Activated CD4-positive, alpha-beta memory T cell treated with anti-CD3 and anti-CD28 coated beads, Interleukin-2, amount 10 ng/mL, durations not matched to agents 7 days and 5 days (primary cell): ENCODE data around the gene IER5L. TPM values are rescaled to one million over a fixed set of nuclear protein-coding genes. Genes with fewer than 3 reads are reported as not detected.
"Not testable (repeated sequence)": the region's sequence is repeated elsewhere in the genome, so short reads cannot be mapped to it uniquely, and the experiment has no call there.

Source experiments
- CTCF ChIA-PET: fragments of 350-600 bp; sonication (Branson Sonifier 250); formaldehyde crosslinking; loops from one replicate; lab custom pipeline; 2021; ENCODE audit warnings: antibody characterized with exemption, inconsistent platforms; lab: Charles Lee
- POLR2A ChIA-PET: fragments of 350-600 bp; sonication (Branson Sonifier 250); formaldehyde crosslinking; loops from one replicate; lab custom pipeline; 2021; ENCODE audit warnings: antibody characterized with exemption; lab: Charles Lee
- DNase-seq: peaks from one replicate; pipeline ENCODE4 v3.0.0-alpha.2; 2020
- H3K27ac Mint-ChIP-seq: one replicate; pipeline ENCODE4 v1.8.0; 2021; ENCODE audit warnings: mild to moderate bottlenecking, mixed read lengths
- H3K27me3 Mint-ChIP-seq: one replicate; pipeline ENCODE4 v1.8.0; 2021; ENCODE audit warnings: mixed read lengths
- H3K36me3 Mint-ChIP-seq: one replicate; pipeline ENCODE4 v1.8.0; 2021; ENCODE audit warnings: low read depth, mixed read lengths
- H3K4me1 Mint-ChIP-seq: one replicate; pipeline ENCODE4 v1.8.0; 2021; ENCODE audit warnings: mixed read lengths
- H3K4me3 Mint-ChIP-seq: one replicate; pipeline ENCODE4 v1.8.0; 2021; ENCODE audit warnings: mild to moderate bottlenecking, mixed read lengths
- H3K9me3 Mint-ChIP-seq: one replicate; pipeline ENCODE4 v1.8.0; 2021; ENCODE audit warnings: mixed read lengths
- total RNA-seq, 2 experiments: library from RNA; stranded (reverse); gene quantifications; one replicate each; pipeline ENCODE4 v1.2.3, GENCODE V29; 2021

IER5L gene
- total RNA-seq, 2 experiments from 2014 or later: 2.4 to 3.0 TPM

GRCh38 chr9:129139233-129139992 lies 38.6 kb downstream of the IER5L start:
- DNase-seq: peak; percentile 81
- H3K36me3 Mint-ChIP-seq: peaks cover 39% of the 10 kb centered on the region
- peaks cover 38% of the 10 kb centered on the region for H3K4me1 Mint-ChIP-seq
- peak overlapping the region; percentile 96 for H3K27ac Mint-ChIP-seq
- peak overlapping the region; percentile 77 for H3K4me3 Mint-ChIP-seq
- POLR2A ChIA-PET: interaction anchor here (0.8 to 3.4 kb wide), 19 partner anchors 8 to 665 kb away, joined by 3 to 34 read pairs (median 5); partner anchors contain the start of genes C9orf50, IER5L and NTMT1
- H3K27me3 Mint-ChIP-seq: no peaks in the 10 kb centered on the region
- CTCF ChIA-PET: interaction anchor here (0.6 to 9.4 kb wide), 39 partner anchors 9 to 646 kb away, joined by 3 to 112 read pairs (median 4); partner anchors contain the start of genes C9orf50, DOLPP1, IER5L and NTMT1
- no peaks in the 10 kb centered on the region for H3K9me3 Mint-ChIP-seq

- no peaks in the 10 kb centered on the region for H3K9me3 Mint-ChIP-seq
- ChIA-PET POLR2A (interaction anchor here (0.8 to 3.4 kb wide), 10 partner anchors 16 to 499 kb away, joined by 3 to 34 read pairs (median 9); partner anchors contain the start of genes C9orf50 and NTMT1), CTCF (interaction anchor here (0.8 to 9.4 kb wide), 23 partner anchors 8 to 647 kb away, joined by 3 to 112 read pairs (median 4); partner anchors contain the start of genes DOLPP1, IER5L and NTMT1)
- peaks cover 37% of the 10 kb centered on the region for H3K36me3 Mint-ChIP-seq
- H3K4me1 Mint-ChIP-seq: peaks cover 38% of the 10 kb centered on the region
- no peak for DNase-seq
- H3K27ac Mint-ChIP-seq: peak overlapping the region; percentile 96
- H3K27me3 Mint-ChIP-seq: no peaks in the 10 kb centered on the region
- H3K4me3 Mint-ChIP-seq: no peak overlapping the region
Measured at GRCh38 chr9:129138476-129139232, 39.4 kb downstream of the IER5L start.

GRCh38 chr9:129138144-129138462 lies 40.0 kb downstream of the IER5L start:
- DNase-seq: no peak
- no peaks in the 10 kb centered on the region for H3K9me3 Mint-ChIP-seq
- peaks cover 37% of the 10 kb centered on the region for H3K4me1 Mint-ChIP-seq
- no peak overlapping the region for H3K27ac Mint-ChIP-seq
- no peaks in the 10 kb centered on the region for H3K27me3 Mint-ChIP-seq
- ChIA-PET CTCF (interaction anchor here (1.0 to 9.4 kb wide), 13 partner anchors 8 to 646 kb away, joined by 3 to 112 read pairs (median 4); partner anchors contain the start of genes DOLPP1, IER5L and NTMT1), POLR2A (interaction anchor here (1.3 to 3.4 kb wide), 2 partner anchors 15 to 487 kb away, joined by 4 to 34 read pairs; partner anchors contain the start of gene NTMT1)
- H3K4me3 Mint-ChIP-seq: no peak overlapping the region
- peaks cover 39% of the 10 kb centered on the region for H3K36me3 Mint-ChIP-seq

- Mint-ChIP-seq H3K27ac (peak overlapping the region; percentile 21), H3K4me3 (no peak overlapping the region), H3K36me3 (peaks cover 35% of the 10 kb centered on the region), H3K4me1 (peaks cover 32% of the 10 kb centered on the region), H3K9me3 (no peaks in the 10 kb centered on the region), H3K27me3 (no peaks in the 10 kb centered on the region)
- ChIA-PET POLR2A (interaction anchor here (1.3 to 3.4 kb wide), 2 partner anchors 15 to 487 kb away, joined by 4 to 34 read pairs; partner anchors contain the start of gene NTMT1), CTCF (interaction anchor here (1.3 to 9.4 kb wide), 11 partner anchors 7 to 646 kb away, joined by 3 to 112 read pairs (median 12); partner anchors contain the start of genes IER5L and NTMT1)
- no peak for DNase-seq
Measured at GRCh38 chr9:129137292-129138143, 40.5 kb downstream of the IER5L start.

GRCh38 chr9:129136446-129137035 lies 41.5 kb downstream of the IER5L start:
- POLR2A ChIA-PET: no interaction called here
- H3K4me3 Mint-ChIP-seq: no peak overlapping the region
- peaks cover 30% of the 10 kb centered on the region for H3K4me1 Mint-ChIP-seq

GRCh38 chr9:129135476-129135875 lies 42.6 kb downstream of the IER5L start:
- Mint-ChIP-seq H3K27ac (no peak overlapping the region), H3K4me1 (peaks cover 23% of the 10 kb centered on the region), H3K9me3 (no peaks in the 10 kb centered on the region), H3K36me3 (peaks cover 46% of the 10 kb centered on the region), H3K27me3 (no peaks in the 10 kb centered on the region), H3K4me3 (no peak overlapping the region)
- ChIA-PET CTCF (interaction anchor here (0.5 to 9.4 kb wide), 3 partner anchors 228 to 491 kb away, joined by 3 to 112 read pairs (median 4); partner anchors contain the start of gene NTMT1), POLR2A (interaction anchor here (0.7 kb wide), 1 partner anchor 471 kb away, joined by 4 read pairs; no protein-coding TSS in a partner anchor)
- DNase-seq: no peak

More at GRCh38 chr9:129136446-129137035, 41.5 kb downstream of the IER5L start:
- no peaks in the 10 kb centered on the region for H3K9me3 Mint-ChIP-seq
- DNase-seq: no peak
- H3K27me3 Mint-ChIP-seq: no peaks in the 10 kb centered on the region
- peaks cover 40% of the 10 kb centered on the region for H3K36me3 Mint-ChIP-seq
- H3K27ac Mint-ChIP-seq: no peak overlapping the region
- CTCF ChIA-PET: interaction anchor here (1.3 to 9.4 kb wide), 2 partner anchors 10 to 490 kb away, joined by 3 to 112 read pairs; partner anchors contain the start of gene NTMT1

GRCh38 chr9:129133082-129133481 lies 45.0 kb downstream of the IER5L start:
- no peaks in the 10 kb centered on the region for H3K27me3 Mint-ChIP-seq
- ChIA-PET POLR2A (interaction anchor here (1.5 kb wide), 1 partner anchor 9 kb away, joined by 3 read pairs; no protein-coding TSS in a partner anchor), CTCF (interaction anchor here (1.5 to 5.2 kb wide), 3 partner anchors 11 to 492 kb away, joined by 3 to 77 read pairs (median 56); partner anchors contain the start of gene NTMT1)
- no peak for DNase-seq
- H3K27ac Mint-ChIP-seq: no peak overlapping the region
- peaks cover 44% of the 10 kb centered on the region for H3K36me3 Mint-ChIP-seq
- no peak overlapping the region for H3K4me3 Mint-ChIP-seq
- H3K9me3 Mint-ChIP-seq: no peaks in the 10 kb centered on the region
- peaks cover 8% of the 10 kb centered on the region for H3K4me1 Mint-ChIP-seq

- H3K27me3 Mint-ChIP-seq: no peaks in the 10 kb centered on the region
- CTCF ChIA-PET: interaction anchor here (0.6 to 5.2 kb wide), 58 partner anchors 8 to 792 kb away, joined by 3 to 77 read pairs (median 4); partner anchors contain the start of genes C9orf50, CRAT, DOLPP1 and ENDOG
- H3K4me1 Mint-ChIP-seq: peaks cover 8% of the 10 kb centered on the region
- H3K36me3 Mint-ChIP-seq: peaks cover 38% of the 10 kb centered on the region
- DNase-seq: peak; percentile 86
- POLR2A ChIA-PET: interaction anchor here (0.5 to 2.2 kb wide), 12 partner anchors 8 to 495 kb away, joined by 3 to 9 read pairs (median 4); partner anchors contain the start of genes C9orf50, DOLPP1, IER5L and NTMT1
- no peak overlapping the region for H3K27ac Mint-ChIP-seq
- no peak overlapping the region for H3K4me3 Mint-ChIP-seq
- H3K9me3 Mint-ChIP-seq: no peaks in the 10 kb centered on the region
Measured at GRCh38 chr9:129131300-129132145, 46.5 kb downstream of the IER5L start.

- ChIA-PET POLR2A (interaction anchor here (1.3 to 2.2 kb wide), 5 partner anchors 8 to 490 kb away, joined by 3 to 5 read pairs (median 4); partner anchors contain the start of genes C9orf50 and IER5L), CTCF (interaction anchor here (0.8 to 5.2 kb wide), 19 partner anchors 9 to 659 kb away, joined by 3 to 77 read pairs (median 6); partner anchors contain the start of genes DOLPP1, ENDOG and NTMT1)
- peaks cover 38% of the 10 kb centered on the region for H3K36me3 Mint-ChIP-seq
- no peak for DNase-seq
- no peaks in the 10 kb centered on the region for H3K9me3 Mint-ChIP-seq
- H3K4me1 Mint-ChIP-seq: peaks cover 8% of the 10 kb centered on the region
- no peak overlapping the region for H3K27ac Mint-ChIP-seq
- no peaks in the 10 kb centered on the region for H3K27me3 Mint-ChIP-seq
- H3K4me3 Mint-ChIP-seq: no peak overlapping the region
Measured at GRCh38 chr9:129130791-129131190, 47.3 kb downstream of the IER5L start.

GRCh38 chr9:129130271-129130670 lies 47.8 kb downstream of the IER5L start:
- peaks cover 35% of the 10 kb centered on the region for H3K36me3 Mint-ChIP-seq
- H3K4me3 Mint-ChIP-seq, DNase-seq, H3K9me3 Mint-ChIP-seq, H3K27me3 Mint-ChIP-seq, H3K27ac Mint-ChIP-seq, H3K4me1 Mint-ChIP-seq: not testable (repeated sequence)
- CTCF ChIA-PET: interaction anchor here (0.7 to 5.2 kb wide), 9 partner anchors 8 to 660 kb away, joined by 3 to 77 read pairs (median 19); partner anchors contain the start of gene NTMT1
- POLR2A ChIA-PET: interaction anchor here (0.8 to 2.2 kb wide), 5 partner anchors 7 to 48 kb away, joined by 3 to 5 read pairs (median 4); partner anchors contain the start of gene IER5L
